H54 (cell line): Measurements from ENCODE around the gene CHIA.

Source experiments
- DNase-seq: peaks from one replicate; pipeline ENCODE4 v3.0.0; 2011; ENCODE audit warnings: low spot score, mixed read lengths; ENCODE audit not compliant: insufficient read length
- FAIRE-seq: peaks from 3 replicates; lab custom pipeline; 2011; peaks lifted over from hg19 to GRCh38; lab: Jason Lieb, UNC
- POLR2A ChIP-seq: IDR thresholded peaks from 2 replicates; pipeline ENCODE4 v1.6.1; 2011; ENCODE audit warnings: low read depth, mild to moderate bottlenecking, low read length

Gene CHIA

GRCh38 chr1:111364690-111365089 lies 74.0 kb downstream of the CHIA start:
- no peak for TF ChIP-seq POLR2A
- FAIRE-seq = no peak

DNA sequence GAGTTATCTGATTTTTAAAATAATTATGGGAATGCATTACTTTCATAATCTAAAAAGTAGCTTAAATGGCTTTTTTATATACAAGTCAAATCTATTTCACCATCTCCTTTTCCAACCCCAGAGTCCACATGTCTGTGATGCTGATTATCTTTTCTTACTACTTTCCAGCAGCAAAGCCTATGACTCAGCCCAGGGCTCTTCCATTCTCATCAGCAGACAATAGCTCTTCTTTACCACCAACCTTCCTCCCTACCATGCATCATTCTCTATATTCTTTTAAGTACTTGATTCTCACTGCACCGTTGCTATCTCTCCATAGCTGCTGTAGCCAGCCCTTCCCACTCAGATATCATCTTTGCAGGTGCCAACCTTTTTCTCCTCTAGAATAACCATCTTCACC lies 75.6 kb downstream of the CHIA start:
- DNase-seq = no peak
- FAIRE-seq = no peak

More at GRCh38 chr1:111364690-111365089, 74.0 kb downstream of the CHIA start:
- DNase-seq = no peak

DNA sequence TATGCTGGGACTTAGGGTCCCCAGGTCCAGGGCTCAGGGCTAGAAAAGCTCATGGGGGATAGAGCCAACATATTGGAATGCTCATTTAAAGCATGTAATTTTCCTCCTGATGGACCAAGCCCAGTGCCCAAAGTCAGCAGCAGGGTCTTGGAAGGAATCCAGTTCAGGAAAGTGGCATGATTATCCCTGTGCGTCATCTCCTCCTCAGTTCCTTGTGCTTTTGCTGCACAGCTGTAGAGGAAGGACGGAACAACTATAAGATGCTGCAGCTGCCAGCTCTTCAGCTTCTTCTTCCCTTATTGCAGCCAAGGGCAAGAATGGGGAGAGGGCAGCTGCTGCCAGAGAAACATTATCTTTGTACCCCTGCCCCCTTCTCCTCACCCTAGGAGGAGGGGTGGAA lies 78.5 kb downstream of the CHIA start:
- TF ChIP-seq POLR2A = no peak
- no peak for DNase-seq

More for the DNA sequence above, 75.6 kb downstream of the CHIA start:
- no peak for TF ChIP-seq POLR2A

GRCh38 chr1:111369645-111370044 lies 79.0 kb downstream of the CHIA start:
- TF ChIP-seq POLR2A = no peak
- no peak for FAIRE-seq
- DNase-seq = no peak

More for the DNA sequence above, 78.5 kb downstream of the CHIA start:
- FAIRE-seq = no peak
